HG03103 (cell line): ENCODE measurements around the gene AGTRAP.

ENCODE experiments used
- ATAC-seq: cut with Tn5 transposase; IDR thresholded peaks from one replicate; pipeline ENCODE4 v1.9.1; 2021; ENCODE audit warnings: low read depth; ENCODE audit not compliant: unreplicated experiment

Gene AGTRAP

GRCh38 chr1:11795238-11795890 lies 59.4 kb downstream of the AGTRAP start:
- no peak for ATAC-seq

GRCh38 chr1:11796036-11796828 lies 60.3 kb downstream of the AGTRAP start:
- ATAC-seq: no peak

DNA sequence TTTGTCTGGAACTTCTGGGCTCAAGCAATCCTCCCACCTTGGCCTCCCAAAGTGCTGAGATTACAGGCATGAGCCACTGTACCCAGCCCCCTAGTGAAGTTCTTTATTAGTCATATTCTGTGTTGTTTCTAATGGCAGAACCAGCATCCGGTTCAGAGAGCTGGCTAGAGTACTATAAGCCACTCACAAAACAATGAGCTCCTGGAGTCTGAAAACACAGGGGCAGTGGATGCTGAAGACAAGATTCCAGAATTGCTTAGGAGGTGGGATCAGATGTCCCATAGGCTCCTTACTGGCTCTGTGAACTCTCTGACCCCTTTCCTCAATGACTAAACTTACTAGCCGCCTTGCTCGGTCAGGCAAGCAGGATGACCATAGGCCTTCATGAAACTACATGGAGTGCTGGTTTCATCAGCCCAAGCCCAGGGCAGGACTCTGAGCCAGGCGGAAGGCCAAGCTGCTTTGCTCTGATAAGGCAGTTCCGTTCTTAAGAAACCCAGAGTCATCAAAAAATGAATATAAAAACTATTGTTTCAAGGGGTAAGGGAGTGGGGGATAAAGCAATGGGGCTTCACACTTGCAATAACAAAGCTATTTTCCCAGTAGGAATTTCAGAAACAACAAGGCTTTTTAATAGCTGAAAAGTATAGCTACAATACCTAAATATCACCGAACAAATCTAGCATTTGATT lies 61.7 kb downstream of the AGTRAP start:
- ATAC-seq: no peak

DNA sequence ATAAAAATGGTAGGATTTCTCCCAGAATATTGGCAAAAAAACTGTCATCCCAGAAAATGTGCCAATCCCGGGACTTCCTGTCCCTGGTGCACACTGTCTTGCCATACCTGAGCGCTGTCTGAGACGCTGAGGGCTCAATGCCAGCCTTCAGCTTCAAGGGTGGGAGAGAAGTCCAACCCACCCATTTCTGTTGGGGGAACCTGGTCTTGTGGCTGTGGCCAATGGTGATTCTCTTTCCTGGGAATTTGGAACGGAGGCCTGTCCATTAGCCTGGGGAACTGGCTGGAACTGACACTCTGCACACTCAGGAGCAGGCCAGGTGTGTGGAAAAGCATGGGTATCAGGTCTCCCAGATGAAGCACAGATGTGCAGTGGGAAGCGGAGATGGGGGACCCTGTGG lies 63.2 kb downstream of the AGTRAP start:
- ATAC-seq: no peak

DNA sequence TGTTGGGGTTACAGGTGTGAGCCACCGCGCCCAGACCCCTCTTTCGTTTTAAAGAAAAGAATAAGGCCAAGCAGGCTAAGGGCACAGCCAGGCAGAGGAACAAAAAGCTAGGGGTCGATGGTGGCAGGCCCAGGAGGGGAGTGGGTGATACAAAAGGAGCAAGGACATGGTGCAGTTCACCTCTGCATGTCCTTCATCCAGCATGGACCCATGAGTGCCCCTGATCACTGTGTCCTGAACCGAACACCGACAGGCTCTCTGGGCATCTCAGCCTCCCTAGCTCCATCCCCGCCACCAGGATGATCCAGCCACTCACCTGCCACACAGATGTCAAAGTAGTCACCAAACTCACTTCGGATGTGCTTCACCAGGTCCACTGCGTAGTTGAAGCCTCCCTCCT lies 64.0 kb downstream of the AGTRAP start:
- no peak for ATAC-seq

DNA sequence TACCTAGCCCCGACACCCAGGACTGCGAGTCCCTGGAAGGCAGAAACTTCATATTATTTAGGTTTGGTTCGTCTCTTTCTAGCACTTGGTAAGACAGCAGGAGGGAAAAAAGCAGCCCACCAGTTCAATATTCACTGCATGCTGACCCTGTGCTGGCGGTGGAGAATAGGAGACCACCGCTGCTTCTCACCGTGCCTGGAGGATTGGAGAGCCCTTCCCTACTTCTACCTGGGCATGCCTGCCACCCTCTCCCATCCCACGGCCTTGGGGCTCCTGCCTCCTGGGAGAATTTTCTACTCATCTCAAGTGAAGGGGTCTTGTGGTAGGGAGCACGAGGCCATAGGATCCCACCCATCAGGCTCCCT lies 64.4 kb downstream of the AGTRAP start:
- no peak for ATAC-seq
